GM12865 (cell line): ENCODE results near the gene IL4R.

Experiments
- DNase-seq: peaks from one replicate; pipeline ENCODE4 v3.0.0; 2010; ENCODE audit warnings: low read depth
- H3K4me3 ChIP-seq: 2 replicates; pipeline ENCODE4 v1.5.1; 2011; ENCODE audit warnings: mild to moderate bottlenecking, low read depth, low read length, control low read depth
- CTCF ChIP-seq: IDR thresholded peaks from 2 replicates; pipeline ENCODE4 v1.5.1; 2011; ENCODE audit warnings: low read length, control low read depth, low read depth, inconsistent platforms; ENCODE audit not compliant: insufficient read depth; ENCODE audit errors: missing control alignments

The IL4R gene

DNA sequence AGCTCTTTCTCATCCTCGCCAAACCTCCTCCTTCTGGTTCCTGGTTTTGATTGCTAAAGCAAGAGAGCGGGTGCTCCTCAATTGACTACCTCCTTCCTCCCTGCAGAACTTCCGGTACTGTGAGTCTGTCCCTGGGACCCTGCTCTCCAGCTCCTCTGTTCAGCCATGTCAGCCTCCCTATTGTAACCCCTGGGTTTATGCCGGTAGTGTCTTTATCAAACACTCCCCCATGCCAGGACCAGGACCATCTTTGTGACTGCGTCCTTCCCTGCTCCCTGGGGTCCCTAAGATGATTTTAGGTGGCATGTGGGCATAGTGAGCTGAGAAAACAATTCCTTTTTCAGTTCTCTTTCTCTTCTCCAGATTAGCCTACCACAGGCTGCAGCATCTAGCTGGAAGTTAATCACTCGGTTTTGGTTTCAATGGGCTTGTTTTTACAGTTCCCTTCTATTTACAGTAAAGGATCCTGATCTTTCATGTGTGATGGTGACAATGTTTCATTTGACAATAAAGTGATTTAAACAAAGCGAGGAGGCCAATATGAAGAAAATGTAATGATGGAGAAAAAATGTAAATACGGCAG, 60.5 kb downstream of the IL4R start:
- DNase-seq = peak; percentile 75

GRCh38 chr16:27374804-27375425, 61.1 kb downstream of the IL4R start:
- peak overlapping the region; percentile 60 for H3K4me3 ChIP-seq
- peak; percentile 42 for TF ChIP-seq CTCF
- peak; percentile 91 for DNase-seq

More for the DNA sequence above, 60.5 kb downstream of the IL4R start:
- TF ChIP-seq CTCF = no peak
- peak overlapping the region; percentile 60 for H3K4me3 ChIP-seq

GRCh38 chr16:27377666-27378485, 64.1 kb downstream of the IL4R start:
- H3K4me3 ChIP-seq = peak overlapping the region; percentile 12
- DNase-seq = peak; percentile 87
- TF ChIP-seq CTCF = no peak

GRCh38 chr16:27378871-27379481, 65.2 kb downstream of the IL4R start:
- TF ChIP-seq CTCF = no peak
- peak; percentile 62 for DNase-seq
- no peak overlapping the region for H3K4me3 ChIP-seq

DNA sequence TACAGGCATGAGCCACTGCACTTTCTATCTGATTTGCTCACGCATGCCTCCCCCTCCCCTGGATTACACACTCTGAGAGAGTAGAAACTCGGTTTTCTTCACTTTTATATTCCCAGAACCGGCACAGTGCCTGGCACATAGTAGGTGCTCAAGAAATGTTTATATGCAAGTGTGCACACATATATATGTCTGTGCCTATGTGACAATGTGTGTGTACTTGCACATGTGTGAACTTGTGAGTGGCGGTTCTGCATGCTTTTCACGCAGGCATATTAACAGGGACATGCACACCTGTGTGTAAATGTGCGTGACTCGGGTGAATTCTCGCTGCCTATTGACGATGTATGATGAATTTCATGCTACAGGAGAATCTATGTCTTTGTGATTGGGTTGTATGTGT, 66.1 kb downstream of the IL4R start:
- TF ChIP-seq CTCF = no peak

GRCh38 chr16:27381236-27381635, 67.5 kb downstream of the IL4R start:
- DNase-seq = no peak
- TF ChIP-seq CTCF = no peak
- no peak overlapping the region for H3K4me3 ChIP-seq

More for the DNA sequence above, 66.1 kb downstream of the IL4R start:
- H3K4me3 ChIP-seq = no peak overlapping the region
- DNase-seq = no peak
